ENCODE results near the gene INVS. TPM values are rescaled to one million over a fixed set of nuclear protein-coding genes. Genes with fewer than 3 reads are reported as not detected.

INVS gene
- total and polyA plus RNA-seq, 2 donors (not counting 1 experiment from before 2014, with no cell fraction given) = 13.9 to 37.0 TPM

DNA sequence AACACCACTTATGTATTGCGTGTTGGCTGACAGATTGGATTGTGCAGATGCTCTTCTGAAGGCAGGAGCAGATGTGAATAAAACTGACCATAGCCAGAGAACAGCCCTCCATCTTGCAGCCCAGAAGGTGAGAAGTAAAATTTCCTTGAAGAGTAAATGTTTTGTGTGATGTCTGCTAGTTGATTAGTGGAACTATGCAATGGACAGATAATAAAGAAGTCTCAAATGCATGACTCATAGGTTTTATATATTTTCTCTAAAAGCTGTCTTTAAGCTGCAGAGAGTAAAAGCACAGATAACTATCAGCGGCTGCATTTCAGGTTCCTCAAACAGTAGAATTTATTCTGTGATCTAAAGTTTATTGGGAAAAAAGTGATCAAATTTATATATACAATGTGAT is 27.4 kb downstream of the INVS start:
- DNase-seq (no peak), ATAC-seq (ENCODE audit: low read depth) (no peak)
- Mint-ChIP-seq H3K9me3 (ENCODE audit: insufficient read depth) (no peaks in the 10 kb centered on the region), H3K27ac (no peak overlapping the region), H3K4me3 (no peak overlapping the region), H3K4me1 (peaks cover 2% of the 10 kb centered on the region), H3K27me3 (no peaks in the 10 kb centered on the region)
- intact Hi-C loops (cut with micrococcal nuclease) = no loop called here
- Histone ChIP-seq H3K4me2 (replicated peaks; ENCODE audit: low read depth, low read length, poor library complexity, severe bottlenecking) (no peak overlapping the region), H3K36me3 (replicated peaks in 1 of 2; ENCODE audit: control extremely low read depth in 1 of 2, control insufficient read depth in 1 of 2, extremely low read depth in 1 of 2, insufficient read depth in 2 of 2, low read length in 1 of 2) (peaks cover 0 to 2% of the 10 kb centered on the region in 2 experiments), H3K4me1 (ENCODE audit: control insufficient read depth in 2 of 2, insufficient read depth in 2 of 2, low read length in 2 of 2) (no peaks in the 10 kb centered on the region), H3K27me3 (replicated peaks in 1 of 4; ENCODE audit: control extremely low read depth in 1 of 4, control insufficient read depth in 3 of 4, insufficient read depth in 4 of 4, low read length in 3 of 4) (no peaks in the 10 kb centered on the region), H3K9ac (ENCODE audit: low read length) (no peak overlapping the region), H3K9me3 (ENCODE audit: control extremely low read depth in 1 of 3, control insufficient read depth in 2 of 3, insufficient read depth in 1 of 3, low read length in 2 of 3) (no peaks in the 10 kb centered on the region), H4K20me1 (ENCODE audit: control insufficient read depth, insufficient read depth, low read length, poor library complexity, severe bottlenecking) (no peaks in the 10 kb centered on the region), H3K27ac (ENCODE audit: low read length in 2 of 2) (no peak overlapping the region), H3K79me2 (ENCODE audit: control insufficient read depth, insufficient read depth, low read length) (peaks cover 25% of the 10 kb centered on the region), H2AFZ (ENCODE audit: insufficient read depth, low read depth, low read length, poor library complexity, severe bottlenecking) (no peak overlapping the region), H3K4me3 (ENCODE audit: control extremely low read depth in 1 of 5, extremely low read depth in 1 of 5, insufficient read depth in 1 of 5, low read depth in 2 of 5, low read length in 4 of 5) (no peak overlapping the region)
- WGBS (ENCODE audit: insufficient coverage) = no CpG with 5 or more reads among the region's 2 CpGs
- TF ChIP-seq, protein P1, sequence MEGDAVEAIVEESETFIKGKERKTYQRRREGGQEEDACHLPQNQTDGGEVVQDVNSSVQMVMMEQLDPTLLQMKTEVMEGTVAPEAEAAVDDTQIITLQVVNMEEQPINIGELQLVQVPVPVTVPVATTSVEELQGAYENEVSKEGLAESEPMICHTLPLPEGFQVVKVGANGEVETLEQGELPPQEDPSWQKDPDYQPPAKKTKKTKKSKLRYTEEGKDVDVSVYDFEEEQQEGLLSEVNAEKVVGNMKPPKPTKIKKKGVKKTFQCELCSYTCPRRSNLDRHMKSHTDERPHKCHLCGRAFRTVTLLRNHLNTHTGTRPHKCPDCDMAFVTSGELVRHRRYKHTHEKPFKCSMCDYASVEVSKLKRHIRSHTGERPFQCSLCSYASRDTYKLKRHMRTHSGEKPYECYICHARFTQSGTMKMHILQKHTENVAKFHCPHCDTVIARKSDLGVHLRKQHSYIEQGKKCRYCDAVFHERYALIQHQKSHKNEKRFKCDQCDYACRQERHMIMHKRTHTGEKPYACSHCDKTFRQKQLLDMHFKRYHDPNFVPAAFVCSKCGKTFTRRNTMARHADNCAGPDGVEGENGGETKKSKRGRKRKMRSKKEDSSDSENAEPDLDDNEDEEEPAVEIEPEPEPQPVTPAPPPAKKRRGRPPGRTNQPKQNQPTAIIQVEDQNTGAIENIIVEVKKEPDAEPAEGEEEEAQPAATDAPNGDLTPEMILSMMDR (IDR thresholded peaks at IDR 0.05) = no peak
- no peak for TF ChIP-seq EZH2 (IDR thresholded peaks at IDR 0.05; ENCODE audit: borderline replicate concordance, insufficient read depth, low read depth, low read length, poor library complexity, severe bottlenecking)
- ChIA-PET POLR2A (no interaction called here), CTCF (no interaction called here)

DNA sequence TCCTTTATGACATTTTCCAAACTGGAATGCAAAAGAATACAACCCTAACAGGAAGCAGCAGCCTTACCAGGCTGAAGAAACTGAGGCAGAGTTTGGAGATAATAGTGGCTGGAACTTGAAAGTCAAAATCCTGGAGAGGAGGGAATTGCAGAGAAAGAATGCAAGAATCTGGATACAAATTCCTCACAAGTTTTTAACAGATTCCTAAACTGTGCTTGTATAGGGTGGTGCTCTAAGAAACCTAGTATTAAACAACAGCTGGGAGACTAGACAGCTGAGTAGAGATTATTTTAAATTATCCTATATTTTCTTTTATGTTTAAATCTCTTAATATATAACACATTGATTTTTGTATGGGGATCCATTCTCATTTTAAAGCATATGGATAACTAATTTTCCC is 30.7 kb downstream of the INVS start:
- Histone ChIP-seq H3K27ac (ENCODE audit: low read length in 2 of 2) (no peak overlapping the region), H3K79me2 (ENCODE audit: control insufficient read depth, insufficient read depth, low read length) (peaks cover 11% of the 10 kb centered on the region), H3K27me3 (replicated peaks in 1 of 4; ENCODE audit: control extremely low read depth in 1 of 4, control insufficient read depth in 3 of 4, insufficient read depth in 4 of 4, low read length in 3 of 4) (no peaks in the 10 kb centered on the region), H4K20me1 (ENCODE audit: control insufficient read depth, insufficient read depth, low read length, poor library complexity, severe bottlenecking) (no peaks in the 10 kb centered on the region), H2AFZ (ENCODE audit: insufficient read depth, low read depth, low read length, poor library complexity, severe bottlenecking) (no peak overlapping the region), H3K4me2 (replicated peaks; ENCODE audit: low read depth, low read length, poor library complexity, severe bottlenecking) (no peak overlapping the region), H3K4me1 (ENCODE audit: control insufficient read depth in 2 of 2, insufficient read depth in 2 of 2, low read length in 2 of 2) (no peaks in the 10 kb centered on the region), H3K9me3 (ENCODE audit: control extremely low read depth in 1 of 3, control insufficient read depth in 2 of 3, insufficient read depth in 1 of 3, low read length in 2 of 3) (no peaks in the 10 kb centered on the region), H3K36me3 (replicated peaks in 1 of 2; ENCODE audit: control extremely low read depth in 1 of 2, control insufficient read depth in 1 of 2, extremely low read depth in 1 of 2, insufficient read depth in 2 of 2, low read length in 1 of 2) (peaks cover 0 to 8% of the 10 kb centered on the region in 2 experiments), H3K9ac (ENCODE audit: low read length) (no peak overlapping the region), H3K4me3 (ENCODE audit: control extremely low read depth in 1 of 5, extremely low read depth in 1 of 5, insufficient read depth in 1 of 5, low read depth in 2 of 5, low read length in 4 of 5) (no peak overlapping the region)
- no peaks in the 10 kb centered on the region for H3K27me3 Mint-ChIP-seq
- TF ChIP-seq, protein P1 (IDR thresholded peaks at IDR 0.05) = no peak
- TF ChIP-seq EZH2 (IDR thresholded peaks at IDR 0.05; ENCODE audit: borderline replicate concordance, insufficient read depth, low read depth, low read length, poor library complexity, severe bottlenecking) = no peak
- no peak overlapping the region for H3K4me3 Mint-ChIP-seq
- H3K27ac Mint-ChIP-seq = no peak overlapping the region
- ChIA-PET CTCF (no interaction called here), POLR2A (no interaction called here)
- ATAC-seq (ENCODE audit: low read depth) (no peak), DNase-seq (no peak)
- intact Hi-C loops (cut with micrococcal nuclease) = loop anchor here (10.0 kb wide), 1 partner anchor 105 kb away; no protein-coding TSS in a partner anchor
- H3K9me3 Mint-ChIP-seq (ENCODE audit: insufficient read depth) = no peaks in the 10 kb centered on the region
- H3K4me1 Mint-ChIP-seq = no peaks in the 10 kb centered on the region
